HG03571 (cell line): ENCODE results near the gene PCDH10.

Experiments used
- ATAC-seq: cut with Tn5 transposase; IDR thresholded peaks from one replicate; pipeline ENCODE4 v1.9.1; 2021; ENCODE audit not compliant: unreplicated experiment

Gene PCDH10

GRCh38 chr4:133148690-133149363 lies at the start of gene PCDH10:
Gene PCDH10, plus strand, starts transcription at chr4:133149294. Its CDS starts 847 bp downstream, at chr4:133150141.
- ATAC-seq: no peak

GRCh38 chr4:133102043-133102442 lies 47.1 kb upstream of the PCDH10 start:
- ATAC-seq: no peak

- no peak for ATAC-seq
Measured at GRCh38 chr4:133102612-133103409, 46.3 kb upstream of the PCDH10 start.

GRCh38 chr4:133112641-133113040 lies 36.5 kb upstream of the PCDH10 start:
- no peak for ATAC-seq

- ATAC-seq: no peak
Measured at GRCh38 chr4:133124746-133125145, 24.3 kb upstream of the PCDH10 start.

GRCh38 chr4:133127500-133127899 lies 21.6 kb upstream of the PCDH10 start:
- no peak for ATAC-seq

GRCh38 chr4:133129237-133129636 lies 19.9 kb upstream of the PCDH10 start:
- ATAC-seq: no peak

GRCh38 chr4:133130171-133130570 lies 18.9 kb upstream of the PCDH10 start:
- no peak for ATAC-seq

- no peak for ATAC-seq
Measured at GRCh38 chr4:133131829-133132460, 17.1 kb upstream of the PCDH10 start.

- ATAC-seq: no peak
Measured at GRCh38 chr4:133136833-133137232, 12.3 kb upstream of the PCDH10 start.

GRCh38 chr4:133137571-133137970 lies 11.5 kb upstream of the PCDH10 start:
- ATAC-seq: no peak

- ATAC-seq: no peak
Measured at GRCh38 chr4:133143775-133144430, 5.2 kb upstream of the PCDH10 start.

- ATAC-seq: no peak
Measured at GRCh38 chr4:133145241-133145640, 3.9 kb upstream of the PCDH10 start.

GRCh38 chr4:133145758-133146573 lies 3.1 kb upstream of the PCDH10 start:
- ATAC-seq: no peak

GRCh38 chr4:133146574-133147241 lies 2.4 kb upstream of the PCDH10 start:
- ATAC-seq: no peak

- ATAC-seq: no peak
Measured at GRCh38 chr4:133147286-133147821, 1.7 kb upstream of the PCDH10 start.

GRCh38 chr4:133147921-133148689 lies 989 bp upstream of the PCDH10 start:
- ATAC-seq: no peak

- no peak for ATAC-seq
Measured at GRCh38 chr4:133149364-133149695, 236 bp downstream of the PCDH10 start.

- no peak for ATAC-seq
Measured at GRCh38 chr4:133149932-133150471, 908 bp downstream of the PCDH10 start.
